ENCODE measurements around the gene RAPGEF4. TPM values are rescaled to one million over a fixed set of nuclear protein-coding genes. Genes with fewer than 3 reads are reported as not detected.

RAPGEF4 gene
- total RNA-seq, 1 experiment from 2014 or later, result not detected

DNA sequence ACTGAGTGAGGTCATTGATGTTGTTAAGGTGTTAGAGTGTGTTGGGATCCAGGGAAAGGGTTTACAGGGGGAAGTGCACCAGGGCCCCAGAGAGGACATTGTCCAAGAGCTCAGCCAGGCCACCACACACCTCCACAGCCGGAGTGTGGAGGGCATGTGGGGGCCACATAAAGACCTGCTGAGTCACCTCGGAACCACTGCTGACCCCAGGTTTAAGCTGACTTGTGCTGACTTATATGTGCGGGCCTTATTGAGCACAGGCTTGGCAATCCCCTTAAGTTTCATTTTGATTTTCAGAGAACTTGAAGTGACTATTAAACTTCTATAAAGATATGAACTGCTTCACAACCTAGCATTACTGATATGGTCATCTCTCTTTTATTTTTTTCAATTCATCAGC is 173.8 kb downstream of the RAPGEF4 start:
- BruUV-seq (replicated peaks), result no TSS peak
- Histone ChIP-seq H3K27ac (no peak overlapping the region), H4K20me1 (ENCODE audit: insufficient read depth) (no peaks in the 10 kb centered on the region), H3K9me2 (ENCODE audit: insufficient read depth) (no peaks in the 10 kb centered on the region), H3K27me3 (ENCODE audit: insufficient read depth, low read depth) (no peaks in the 10 kb centered on the region), H2AFZ (no peak overlapping the region), H3K36me3 (ENCODE audit: low read depth) (no peaks in the 10 kb centered on the region), H3K9me3 (ENCODE audit: insufficient read depth, low read depth) (no peaks in the 10 kb centered on the region), H3K79me2 (ENCODE audit: low read depth) (no peaks in the 10 kb centered on the region), H3K4me2 (no peak overlapping the region), H3K4me3 (no peak overlapping the region), H3K4me1 (replicated peaks; ENCODE audit: insufficient read depth) (no peaks in the 10 kb centered on the region), H3F3A (ENCODE audit: insufficient read depth, low read depth) (no peaks in the 10 kb centered on the region)
- no peak for DNase-seq
- ChIA-PET CTCF (interaction anchor here (0.6 kb wide), 1 partner anchor 21 kb away, joined by 4 read pairs; no protein-coding TSS in a partner anchor), POLR2A (ENCODE audit: unreplicated experiment) (no interaction called here)
- TF ChIP-seq, protein P1, sequence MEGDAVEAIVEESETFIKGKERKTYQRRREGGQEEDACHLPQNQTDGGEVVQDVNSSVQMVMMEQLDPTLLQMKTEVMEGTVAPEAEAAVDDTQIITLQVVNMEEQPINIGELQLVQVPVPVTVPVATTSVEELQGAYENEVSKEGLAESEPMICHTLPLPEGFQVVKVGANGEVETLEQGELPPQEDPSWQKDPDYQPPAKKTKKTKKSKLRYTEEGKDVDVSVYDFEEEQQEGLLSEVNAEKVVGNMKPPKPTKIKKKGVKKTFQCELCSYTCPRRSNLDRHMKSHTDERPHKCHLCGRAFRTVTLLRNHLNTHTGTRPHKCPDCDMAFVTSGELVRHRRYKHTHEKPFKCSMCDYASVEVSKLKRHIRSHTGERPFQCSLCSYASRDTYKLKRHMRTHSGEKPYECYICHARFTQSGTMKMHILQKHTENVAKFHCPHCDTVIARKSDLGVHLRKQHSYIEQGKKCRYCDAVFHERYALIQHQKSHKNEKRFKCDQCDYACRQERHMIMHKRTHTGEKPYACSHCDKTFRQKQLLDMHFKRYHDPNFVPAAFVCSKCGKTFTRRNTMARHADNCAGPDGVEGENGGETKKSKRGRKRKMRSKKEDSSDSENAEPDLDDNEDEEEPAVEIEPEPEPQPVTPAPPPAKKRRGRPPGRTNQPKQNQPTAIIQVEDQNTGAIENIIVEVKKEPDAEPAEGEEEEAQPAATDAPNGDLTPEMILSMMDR (conservative IDR thresholded peaks at IDR 0.05), result no peak
- no peak for TF ChIP-seq EZH2 (IDR thresholded peaks at IDR 0.05; ENCODE audit: low read depth)
- intact Hi-C loops (cut with micrococcal nuclease; ENCODE audit: unreplicated experiment), result no loop called here

DNA sequence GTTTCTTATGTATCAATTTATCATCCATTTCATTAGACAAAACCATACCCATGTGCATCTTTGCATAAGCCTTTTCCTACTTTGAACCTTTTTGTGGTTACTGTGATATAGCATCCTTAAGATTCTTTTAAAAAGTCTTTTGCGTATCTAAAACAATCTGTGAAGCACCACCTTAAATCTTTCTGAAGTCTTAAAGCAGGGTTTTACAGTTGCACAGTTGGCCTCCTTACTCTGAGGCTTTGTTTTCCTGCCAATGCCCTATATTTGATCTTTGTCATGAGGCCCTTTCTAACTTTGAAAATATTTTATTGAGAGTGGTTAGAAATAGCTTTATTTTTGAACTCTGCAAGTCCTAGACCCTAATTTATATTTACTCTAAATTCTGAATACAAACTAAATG is 176.6 kb downstream of the RAPGEF4 start:
- TF ChIP-seq EZH2 (IDR thresholded peaks at IDR 0.05; ENCODE audit: low read depth), result no peak
- TF ChIP-seq, protein P1 (conservative IDR thresholded peaks at IDR 0.05), result no peak
- H3K79me2 ChIP-seq (ENCODE audit: low read depth), result no peaks in the 10 kb centered on the region
- H3K4me1 ChIP-seq (replicated peaks; ENCODE audit: insufficient read depth), result no peaks in the 10 kb centered on the region
- no peak overlapping the region for H3K4me2 ChIP-seq
- BruUV-seq (replicated peaks), result no TSS peak
- no peaks in the 10 kb centered on the region for H3K9me3 ChIP-seq (ENCODE audit: insufficient read depth, low read depth)
- H3K36me3 ChIP-seq (ENCODE audit: low read depth), result no peaks in the 10 kb centered on the region
- CTCF ChIA-PET, result no interaction called here
- no peaks in the 10 kb centered on the region for H3K9me2 ChIP-seq (ENCODE audit: insufficient read depth)
- no peak overlapping the region for H2AFZ ChIP-seq
- H3K4me3 ChIP-seq, result no peak overlapping the region
- POLR2A ChIA-PET (ENCODE audit: unreplicated experiment), result no interaction called here
- no peaks in the 10 kb centered on the region for H3F3A ChIP-seq (ENCODE audit: insufficient read depth, low read depth)
- intact Hi-C loops (cut with micrococcal nuclease; ENCODE audit: unreplicated experiment), result no loop called here
- no peak overlapping the region for H3K27ac ChIP-seq
- no peaks in the 10 kb centered on the region for H4K20me1 ChIP-seq (ENCODE audit: insufficient read depth)
- H3K27me3 ChIP-seq (ENCODE audit: insufficient read depth, low read depth), result no peaks in the 10 kb centered on the region
- DNase-seq, result no peak

DNA sequence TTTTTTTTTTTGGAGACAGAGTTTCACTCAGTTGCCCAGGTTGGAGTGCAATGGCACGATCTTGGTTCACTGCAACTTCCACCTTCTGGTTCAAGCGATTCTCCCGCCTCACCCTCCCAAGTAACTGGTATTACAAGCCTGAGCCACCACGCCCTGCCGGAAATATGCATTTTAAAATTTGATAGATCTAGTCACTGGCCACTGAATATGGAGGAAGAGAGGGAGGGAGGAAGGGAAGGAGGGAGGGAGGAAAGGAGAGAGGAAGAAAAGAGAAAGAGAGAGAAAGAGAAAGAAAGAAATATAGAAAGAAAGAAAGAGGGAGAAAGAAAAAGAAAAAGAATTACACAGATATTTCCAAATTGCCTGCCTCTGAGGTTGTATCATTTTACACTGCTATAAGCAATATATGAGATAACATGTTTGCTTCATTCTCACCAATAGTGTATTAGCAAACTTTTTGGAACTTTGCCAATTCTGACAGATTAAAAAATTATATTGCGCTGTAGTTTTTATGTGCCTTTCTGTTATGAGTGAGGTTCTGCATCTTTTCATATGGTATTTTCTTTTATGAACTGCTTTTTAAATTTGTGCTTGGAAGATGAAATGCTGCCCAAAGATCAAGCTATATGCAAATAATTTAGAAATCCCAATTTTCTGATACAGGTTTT is 178.8 kb downstream of the RAPGEF4 start:
- Histone ChIP-seq H3K4me3 (no peak overlapping the region), H3F3A (ENCODE audit: insufficient read depth, low read depth) (no peaks in the 10 kb centered on the region), H3K79me2 (ENCODE audit: low read depth) (no peaks in the 10 kb centered on the region), H3K9me3 (ENCODE audit: insufficient read depth, low read depth) (no peaks in the 10 kb centered on the region), H2AFZ (no peak overlapping the region), H3K27me3 (ENCODE audit: insufficient read depth, low read depth) (no peaks in the 10 kb centered on the region), H3K4me1 (replicated peaks; ENCODE audit: insufficient read depth) (peaks cover 4% of the 10 kb centered on the region; the same call in 1 of the 2 replicates), H3K9me2 (ENCODE audit: insufficient read depth) (no peaks in the 10 kb centered on the region), H3K4me2 (no peak overlapping the region), H3K27ac (no peak overlapping the region), H4K20me1 (ENCODE audit: insufficient read depth) (no peaks in the 10 kb centered on the region), H3K36me3 (ENCODE audit: low read depth) (no peaks in the 10 kb centered on the region)
- BruUV-seq (replicated peaks), result no TSS peak
- TF ChIP-seq, protein P1 (conservative IDR thresholded peaks at IDR 0.05), result no peak
- TF ChIP-seq EZH2 (IDR thresholded peaks at IDR 0.05; ENCODE audit: low read depth), result no peak
- CTCF ChIA-PET, result interaction anchor here (0.6 kb wide), 1 partner anchor 30 kb away, joined by 3 read pairs; no protein-coding TSS in a partner anchor
- POLR2A ChIA-PET (ENCODE audit: unreplicated experiment), result interaction anchor here (0.6 to 0.7 kb wide), 2 partner anchors 79 to 413 kb away, joined by 9 to 20 read pairs; no protein-coding TSS in a partner anchor
- intact Hi-C loops (cut with micrococcal nuclease; ENCODE audit: unreplicated experiment), result no loop called here
- DNase-seq, result no peak
